T follicular helper cell (primary cell): ENCODE results near the gene DCUN1D4.

Source experiments
- DNase-seq: peaks from one replicate; pipeline ENCODE4 v3.0.0-alpha.2; 2020; ENCODE audit warnings: low read depth
- total RNA-seq, 2 experiments: gene quantifications; one replicate each; lab custom pipeline; 2026; lab: John Stamatoyannopoulos, UW

The DCUN1D4 gene
- total RNA-seq: 29.6 to 41.9 reads per million in 2 experiments

DNA sequence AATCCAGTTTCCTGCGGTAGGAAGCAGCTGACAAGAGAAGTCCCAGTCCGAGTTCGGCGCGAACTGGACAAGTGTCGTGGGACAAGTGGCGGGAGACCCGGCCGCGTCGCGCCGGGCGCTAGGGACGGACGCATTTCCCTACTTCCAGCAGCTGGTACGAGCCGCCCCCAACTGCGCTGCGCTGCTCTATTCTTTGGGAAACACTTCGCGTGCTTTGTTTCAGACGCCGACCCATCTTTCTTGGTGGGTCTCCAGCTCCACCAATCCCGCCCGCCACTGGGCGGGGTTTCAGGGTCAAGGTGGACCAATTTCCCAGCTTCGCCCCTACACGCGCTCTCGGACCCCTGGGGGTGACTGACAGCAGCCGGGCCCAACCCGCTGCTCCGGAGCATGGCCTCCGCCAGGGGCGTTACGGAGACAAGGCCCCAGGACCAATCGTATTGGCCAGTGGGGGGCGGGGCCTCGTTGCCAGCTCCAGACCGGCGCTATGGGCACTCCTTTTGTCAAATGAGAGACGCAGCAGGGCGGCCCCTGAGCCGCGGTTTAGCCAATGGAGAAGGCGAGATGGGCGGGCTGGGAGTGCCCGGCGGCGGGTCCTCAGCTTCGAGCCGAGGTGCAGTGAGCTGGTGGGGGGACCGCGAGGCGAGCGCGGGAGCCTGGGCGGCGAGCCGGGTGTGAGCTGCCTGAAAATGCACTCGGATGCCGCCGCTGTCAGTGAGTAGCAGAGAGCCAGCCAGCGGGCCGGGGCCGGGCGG, at the start of gene DCUN1D4:
Gene DCUN1D4 (plus strand): TSS at position 600 of the 755 bp plus-strand sequence. CDS start 90 bp downstream, at position 690.
- peak; percentile 93 for DNase-seq

DNA sequence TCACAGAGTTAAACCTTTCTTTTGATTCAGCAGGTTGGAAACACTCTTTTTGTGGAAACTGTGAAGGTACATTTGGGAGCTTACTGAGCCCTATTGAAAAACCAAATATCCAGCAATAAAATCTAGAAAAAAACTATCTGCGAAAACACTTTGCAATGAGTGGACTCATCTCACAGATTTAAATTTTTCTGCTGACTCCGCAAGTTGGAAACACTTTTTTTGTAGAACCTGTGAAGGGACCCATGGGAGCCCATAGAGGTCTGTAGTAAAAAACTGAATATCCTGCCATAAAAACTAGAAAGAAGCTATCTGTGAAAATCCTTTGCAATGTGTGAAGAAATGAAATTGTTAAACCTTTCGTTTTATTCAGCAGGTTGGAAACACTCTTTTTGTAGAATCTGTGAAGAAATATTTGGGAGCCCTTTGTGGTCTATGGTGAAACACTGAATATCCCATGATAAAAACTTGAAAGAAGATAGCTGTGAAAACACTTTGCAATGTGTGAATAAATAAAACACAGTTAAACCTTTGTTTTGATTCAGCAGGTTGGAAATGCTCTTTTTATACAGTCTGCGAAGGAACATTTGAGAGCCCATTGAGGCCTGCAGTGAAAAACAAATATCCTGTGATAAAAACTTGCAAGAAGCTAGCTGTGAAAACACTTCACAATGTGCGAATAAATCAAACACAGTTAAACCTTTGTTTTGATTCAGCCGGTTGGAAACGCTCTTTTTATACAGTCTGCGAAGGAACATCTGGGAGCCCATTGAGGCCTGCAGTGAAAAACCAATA, 22.3 kb upstream of the DCUN1D4 start:
- DNase-seq: no peak

DNA sequence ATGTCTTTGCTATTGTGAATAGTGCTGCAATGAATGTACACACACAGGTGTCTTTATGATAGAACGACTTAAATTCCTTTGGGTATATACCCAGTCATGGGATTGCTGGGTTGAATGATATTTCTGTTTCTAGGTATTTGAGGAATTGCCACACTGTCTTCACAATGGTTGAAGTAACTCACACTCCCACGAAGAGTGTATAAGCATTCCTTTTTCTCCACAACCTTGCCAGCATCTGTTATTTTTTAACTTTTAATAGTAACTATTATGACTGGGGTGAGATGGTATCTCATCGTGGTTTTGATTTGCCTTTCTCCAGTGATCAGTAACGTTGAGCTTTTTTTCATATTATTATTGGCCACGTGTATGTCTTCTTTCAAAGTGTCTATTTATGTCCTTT, 17.6 kb upstream of the DCUN1D4 start:
- no peak for DNase-seq

DNA sequence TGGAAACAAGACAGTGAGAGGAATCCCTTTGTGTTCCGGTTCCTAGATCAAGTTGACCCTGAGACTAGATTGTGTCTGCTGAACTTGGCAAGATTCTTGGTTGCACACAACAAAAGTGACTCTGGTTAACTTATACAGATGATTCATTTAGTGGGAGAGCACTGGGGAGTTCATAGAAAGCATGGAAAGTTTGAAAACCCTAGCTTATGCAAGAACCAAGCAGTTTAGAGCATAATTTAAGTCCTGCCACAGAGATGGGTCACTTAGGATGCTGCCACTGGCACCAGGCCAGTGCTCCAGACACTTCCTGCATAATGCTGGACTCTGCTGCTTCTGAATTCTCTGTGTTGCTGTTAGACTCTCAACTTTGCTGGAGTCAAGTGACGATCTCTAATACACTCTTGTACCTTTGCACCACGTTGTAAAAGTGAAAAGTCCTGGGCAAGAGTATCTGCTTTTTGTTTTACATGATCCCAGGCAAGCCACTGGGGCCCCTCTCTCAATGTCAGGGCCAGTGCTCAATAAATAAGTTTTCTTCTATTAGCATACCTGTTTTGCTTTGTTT, 12.7 kb upstream of the DCUN1D4 start:
- DNase-seq: no peak

DNA sequence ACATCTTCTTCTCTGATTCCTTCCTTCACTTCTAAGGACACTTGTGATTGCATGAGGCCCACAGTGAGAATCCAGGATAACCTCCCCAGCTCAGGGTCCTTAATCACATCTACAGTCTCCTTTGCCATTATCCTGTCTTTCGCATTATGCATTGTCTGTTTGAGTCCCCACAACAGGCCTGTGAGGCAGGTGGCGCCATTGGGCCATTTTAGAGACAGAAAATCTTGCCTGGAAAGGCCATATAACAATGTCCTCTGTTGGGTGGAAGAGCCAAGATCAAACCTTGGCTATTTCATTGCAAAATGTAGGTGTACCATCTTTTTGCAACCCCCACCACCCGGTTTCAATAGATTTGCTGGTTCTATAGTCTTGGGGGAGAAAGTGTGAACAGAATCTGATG, 11.8 kb upstream of the DCUN1D4 start:
- DNase-seq: peak; percentile 46

DNA sequence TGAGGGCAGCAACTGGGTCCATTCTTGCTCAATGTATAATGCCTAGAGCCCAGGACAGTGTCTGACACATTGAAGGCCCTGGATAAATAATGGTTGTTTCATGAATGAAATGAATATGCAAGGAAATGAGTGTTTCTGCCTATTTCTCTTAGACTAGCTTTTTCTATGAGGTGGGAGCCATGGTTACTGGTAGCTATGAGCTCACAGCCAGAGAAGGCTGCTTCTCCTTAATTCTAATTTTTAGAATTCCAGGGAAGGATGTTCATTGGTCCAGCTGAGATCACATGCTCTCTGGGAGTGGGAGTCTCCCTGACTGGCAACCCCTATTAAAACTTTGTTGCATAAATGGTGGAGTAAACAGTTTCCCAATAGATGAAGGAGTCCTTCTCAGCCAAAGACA, 9.7 kb upstream of the DCUN1D4 start:
- no peak for DNase-seq

DNA sequence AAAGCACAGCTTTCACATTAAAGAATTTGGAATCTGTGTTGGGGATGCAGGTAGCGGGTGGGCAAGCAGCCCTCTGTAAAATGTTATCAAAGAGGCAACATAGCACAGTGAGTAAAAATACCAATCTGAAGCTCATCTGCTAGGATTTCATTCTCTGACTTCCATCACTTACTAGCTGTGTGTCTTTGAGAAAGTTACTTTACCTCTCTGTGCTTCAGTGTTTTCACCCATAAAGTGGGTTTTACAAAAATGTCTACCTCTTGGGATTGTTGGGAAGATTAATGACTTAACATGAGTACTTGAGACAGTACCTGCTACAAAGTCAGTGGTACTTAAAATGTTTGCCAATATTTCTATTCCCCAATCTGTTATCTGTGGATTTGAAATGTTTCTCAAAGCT, 7.9 kb upstream of the DCUN1D4 start:
- no peak for DNase-seq

DNA sequence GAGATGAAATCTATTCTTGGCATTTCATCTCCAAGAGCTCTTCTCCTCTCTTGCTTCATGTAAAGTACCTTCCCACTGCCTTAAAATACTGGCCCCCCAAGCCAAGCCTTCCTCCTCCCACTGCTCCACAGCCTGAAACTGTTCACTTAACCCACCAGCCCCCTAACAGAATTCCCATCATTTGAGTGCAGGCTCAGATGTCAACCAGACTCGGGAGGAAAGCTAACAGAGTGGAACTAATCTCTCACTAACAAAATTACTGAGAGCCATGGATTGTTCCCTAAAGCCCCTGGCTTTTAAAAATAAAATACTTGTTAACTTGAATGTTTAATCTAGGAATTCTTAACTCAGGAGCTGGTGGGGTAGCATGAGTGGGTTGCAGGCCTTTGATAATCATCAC, 7.1 kb upstream of the DCUN1D4 start:
- DNase-seq: no peak

DNA sequence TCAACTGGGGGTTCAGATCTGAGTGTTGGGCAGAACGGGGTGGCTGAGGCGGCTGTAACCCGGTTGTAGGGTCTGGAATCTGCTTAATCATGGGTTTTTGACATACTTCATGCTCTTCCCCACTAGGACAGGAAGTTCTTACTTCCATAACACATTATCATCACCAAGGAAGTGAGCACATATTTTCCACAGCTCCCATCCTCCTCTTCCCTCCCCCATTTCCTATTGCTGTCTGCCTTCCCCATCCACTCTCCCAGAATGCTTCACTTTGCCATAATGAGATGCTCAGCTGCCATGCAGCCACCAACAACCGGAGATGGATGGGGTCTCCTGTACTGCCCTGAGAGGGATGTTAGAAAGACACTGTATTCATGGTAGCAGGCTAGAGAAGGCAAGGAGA, 6.4 kb upstream of the DCUN1D4 start:
- DNase-seq: no peak

DNA sequence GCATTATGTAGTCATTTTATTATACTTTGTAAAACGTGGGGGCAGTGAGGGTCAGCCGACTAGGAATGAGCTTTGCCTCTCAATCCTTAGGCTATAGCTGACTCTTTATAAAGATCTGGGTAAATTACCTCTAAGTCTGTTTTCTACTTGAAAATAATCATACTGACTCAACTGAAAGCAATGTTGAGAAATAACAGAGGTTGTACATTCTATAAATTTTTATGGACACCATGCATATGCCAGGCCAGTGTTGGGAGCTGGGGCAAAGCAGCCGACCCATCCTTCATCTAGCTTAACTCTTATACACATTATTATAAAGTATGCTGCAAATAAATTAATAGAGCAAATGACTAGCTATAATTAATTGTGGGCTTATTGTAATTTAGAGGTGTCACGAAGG, 2.2 kb upstream of the DCUN1D4 start:
- DNase-seq: no peak

DNA sequence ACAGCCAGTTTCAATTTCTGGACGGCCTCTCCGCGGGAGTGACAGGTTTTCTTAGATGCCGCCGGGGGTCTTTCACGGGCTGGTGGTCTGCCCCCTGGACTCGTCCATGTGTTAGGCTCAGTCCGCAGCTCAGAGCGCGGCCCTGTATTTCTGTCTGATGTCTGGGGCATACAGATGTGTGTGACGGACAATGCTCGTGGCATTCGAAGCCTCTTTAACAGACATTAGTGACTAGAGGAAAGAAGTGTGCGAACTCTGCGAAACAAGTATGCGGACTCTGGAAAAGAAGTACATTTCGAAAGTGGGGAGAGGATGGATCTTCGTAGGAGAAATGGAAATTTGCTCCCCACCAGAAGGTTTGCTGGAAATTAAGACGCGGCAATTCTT, 793 bp upstream of the DCUN1D4 start:
- no peak for DNase-seq

DNA sequence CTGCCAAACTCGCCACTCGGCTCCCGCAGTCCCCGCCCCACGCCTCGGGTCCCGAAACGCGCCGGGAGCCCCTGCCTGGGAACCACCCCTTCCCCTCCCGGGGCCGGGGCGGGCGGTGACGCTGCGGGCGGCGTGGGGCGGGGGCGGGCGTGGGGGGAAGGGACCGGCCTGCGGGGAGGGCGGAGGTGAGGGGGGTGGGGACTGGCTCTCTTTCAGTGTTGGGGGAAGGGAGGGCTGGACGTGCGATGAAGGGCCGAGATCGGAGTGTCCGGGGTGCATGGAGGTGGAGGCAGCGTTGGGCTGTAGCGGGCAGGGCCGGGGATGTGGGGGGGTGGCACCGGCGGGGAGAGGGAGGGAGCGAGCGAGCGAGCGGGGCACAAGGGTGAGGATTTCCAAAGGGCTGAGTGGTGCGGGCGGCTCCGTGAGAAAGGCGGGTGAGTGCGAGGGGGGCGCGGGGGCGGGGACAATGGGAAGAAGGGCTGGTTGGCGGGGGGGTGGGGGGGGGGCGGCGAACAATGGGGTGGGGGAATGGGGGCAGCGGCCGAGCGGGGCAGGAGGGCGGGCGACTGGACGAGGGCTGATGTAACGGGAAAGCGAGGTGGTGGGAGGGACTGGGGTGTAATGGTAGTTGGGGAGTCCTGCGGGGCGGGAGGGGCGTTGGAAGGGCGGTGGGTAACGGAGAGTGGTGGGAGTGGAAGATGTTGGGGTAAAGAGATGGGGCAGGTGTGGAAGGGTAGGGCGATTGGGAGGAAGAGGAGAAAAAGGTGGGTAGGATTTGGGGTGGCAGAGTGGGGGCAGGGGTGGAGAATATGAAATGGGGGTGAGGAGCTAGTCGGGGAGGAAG, 578 bp downstream of the DCUN1D4 start:
- peak; percentile 53 for DNase-seq

DNA sequence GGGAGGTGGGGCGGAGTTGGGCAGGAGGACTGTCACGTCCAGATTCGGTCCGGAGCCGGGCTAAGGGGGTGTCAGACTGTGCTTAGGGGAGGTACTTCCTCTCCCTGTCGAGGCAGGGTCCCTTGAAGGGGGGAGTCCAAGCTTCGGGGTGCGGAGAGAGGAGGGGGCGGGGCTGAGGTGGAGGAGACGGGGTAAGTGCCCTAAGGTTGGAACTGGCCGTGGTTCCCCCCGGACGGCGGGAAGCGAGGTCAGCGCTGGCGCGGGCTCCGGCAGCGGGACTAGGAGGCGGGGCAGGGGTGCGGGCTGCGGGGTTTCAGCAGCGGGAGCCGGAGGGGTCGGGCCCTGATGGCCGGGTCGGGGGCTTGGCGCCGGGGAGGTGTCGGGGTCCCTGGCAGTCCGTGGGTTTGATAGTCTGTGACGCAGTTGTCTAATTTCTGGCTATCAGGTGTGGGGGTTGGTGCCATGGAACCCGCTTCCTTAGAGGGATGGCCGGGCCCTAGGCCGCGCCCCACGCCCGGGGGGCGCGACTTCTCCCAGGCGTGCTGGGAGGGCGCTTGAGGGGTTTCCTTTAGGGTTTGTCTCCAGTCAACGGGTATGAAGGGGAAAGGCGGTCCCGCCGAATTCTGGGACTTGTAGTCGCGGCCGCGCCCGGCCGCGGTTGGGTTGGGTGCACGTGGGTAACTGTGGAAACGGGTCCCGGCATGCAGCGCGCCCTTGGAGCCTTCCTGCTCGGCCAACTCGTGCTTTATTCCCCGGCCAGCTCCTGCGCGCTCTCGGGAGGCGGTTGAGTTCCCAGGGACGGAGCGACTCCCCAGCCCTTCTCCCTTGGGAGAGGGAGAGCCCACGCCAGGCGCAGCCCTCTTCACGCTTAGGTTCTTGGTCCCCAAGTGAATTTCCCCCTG, 1.5 kb downstream of the DCUN1D4 start:
- DNase-seq: peak; percentile 74

DNA sequence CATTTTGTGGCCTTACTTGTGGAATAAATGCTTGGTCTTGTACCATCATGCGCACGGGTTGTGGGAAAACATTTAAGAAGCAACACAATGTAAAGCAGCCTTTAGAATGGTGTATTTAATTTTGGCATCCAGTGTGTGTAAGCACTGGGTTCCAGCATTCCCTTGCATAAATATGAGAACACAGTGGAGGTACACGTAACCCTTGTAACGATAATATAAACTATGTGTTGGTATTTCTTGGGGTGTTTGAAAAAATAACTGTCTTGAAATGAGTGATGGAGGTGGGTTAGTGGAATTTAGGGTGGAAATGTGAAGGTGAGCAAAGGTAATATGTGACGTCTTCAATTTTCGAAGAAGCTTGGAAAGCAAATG, 2.1 kb downstream of the DCUN1D4 start:
- no peak for DNase-seq

DNA sequence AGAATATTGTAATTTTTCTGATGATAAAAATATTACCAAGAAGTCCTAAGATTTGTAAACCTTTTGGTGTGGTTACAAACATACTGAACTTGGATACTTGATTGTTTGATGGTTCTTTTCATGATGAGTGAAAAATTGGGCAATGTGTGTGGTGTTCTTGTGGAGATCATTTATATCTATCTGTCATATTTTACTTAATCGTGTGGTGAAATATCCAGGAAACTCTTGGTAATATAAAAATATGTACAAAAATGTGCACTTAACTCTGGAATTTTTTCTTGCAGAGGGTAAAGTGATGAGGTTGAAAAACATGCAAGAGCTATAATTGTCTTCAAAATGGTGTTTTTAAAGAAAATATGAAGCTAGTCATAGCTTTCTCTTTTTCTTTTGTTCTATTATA, 2.8 kb downstream of the DCUN1D4 start:
- no peak for DNase-seq

DNA sequence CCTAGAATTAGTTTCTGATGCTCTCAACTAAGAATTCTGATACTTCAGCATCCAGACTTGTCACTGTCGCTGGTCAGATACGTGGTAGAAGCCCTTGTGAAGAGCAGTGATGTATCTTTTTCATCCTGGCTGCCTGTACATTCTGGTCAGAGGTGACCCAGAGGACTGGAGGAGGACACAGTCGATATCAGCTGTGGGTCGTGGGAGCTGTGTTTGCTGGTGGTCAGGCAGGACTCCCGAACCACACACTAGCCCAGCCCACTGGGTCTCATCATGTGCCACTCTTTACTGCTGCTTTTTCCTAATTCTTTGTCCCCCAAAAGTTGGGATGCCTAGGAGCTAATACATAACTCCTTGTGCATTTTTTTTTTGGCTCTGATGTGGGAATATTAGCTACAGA, 6.5 kb downstream of the DCUN1D4 start:
- DNase-seq: no peak

DNA sequence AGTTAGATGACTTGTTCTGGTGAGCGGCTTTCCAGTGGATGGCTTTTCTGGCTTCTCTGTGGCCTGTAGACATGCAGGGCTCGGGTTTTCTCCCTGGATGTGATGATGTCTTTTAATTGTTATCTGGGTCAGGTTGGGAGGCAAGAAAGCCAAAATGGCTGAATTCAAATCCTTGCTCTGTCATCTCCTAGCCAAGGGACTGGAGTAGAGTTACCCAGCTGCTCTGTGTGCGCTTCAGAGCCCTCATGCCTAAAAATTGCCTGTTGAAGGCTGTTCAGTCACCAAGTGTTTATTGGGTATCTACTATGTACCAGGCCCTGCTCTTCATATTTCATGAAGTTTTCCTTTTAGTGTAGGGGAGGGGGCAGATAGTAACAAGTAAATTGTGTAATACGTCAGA, 7.3 kb downstream of the DCUN1D4 start:
- DNase-seq: no peak

DNA sequence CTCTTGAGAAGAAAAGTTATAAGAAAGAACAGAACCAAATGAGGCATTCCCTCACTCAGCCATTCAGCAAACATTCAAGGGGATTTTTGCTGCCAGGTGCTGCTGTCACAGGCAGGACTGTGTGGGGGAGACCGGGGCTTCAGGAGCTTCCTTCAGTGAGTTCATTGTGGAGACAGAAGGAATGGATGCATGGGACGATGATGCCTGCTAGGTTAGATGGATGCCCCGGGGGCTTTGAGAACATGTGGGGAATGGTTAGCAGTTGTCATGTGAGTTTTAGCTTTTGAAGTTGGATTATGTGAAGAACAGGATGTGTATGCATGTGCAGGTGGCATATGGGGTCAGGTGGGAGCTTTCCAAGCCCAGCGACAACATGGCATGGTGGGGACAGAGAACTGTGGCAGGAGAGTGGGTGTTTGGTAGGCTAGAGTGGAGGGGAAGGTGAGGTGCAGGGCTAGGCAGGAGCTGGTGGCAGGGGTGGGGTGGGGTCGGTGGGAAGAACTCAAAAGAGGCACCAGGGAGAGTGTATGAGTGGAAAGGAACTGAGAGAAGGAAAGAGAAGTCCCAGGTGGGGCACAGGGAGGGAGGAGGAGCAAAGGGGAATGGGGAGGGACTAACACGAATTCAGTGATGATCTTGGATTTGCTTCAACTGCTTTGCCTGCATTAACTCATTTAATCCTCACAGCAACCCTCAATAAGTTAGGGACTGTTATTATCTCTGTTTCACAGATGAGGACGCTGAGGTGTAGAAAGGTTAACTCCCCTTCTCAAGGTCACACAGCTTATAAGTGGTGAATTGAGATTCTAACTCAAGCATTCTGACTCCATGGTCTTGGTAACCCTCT, 8.4 kb downstream of the DCUN1D4 start:
- DNase-seq: no peak

DNA sequence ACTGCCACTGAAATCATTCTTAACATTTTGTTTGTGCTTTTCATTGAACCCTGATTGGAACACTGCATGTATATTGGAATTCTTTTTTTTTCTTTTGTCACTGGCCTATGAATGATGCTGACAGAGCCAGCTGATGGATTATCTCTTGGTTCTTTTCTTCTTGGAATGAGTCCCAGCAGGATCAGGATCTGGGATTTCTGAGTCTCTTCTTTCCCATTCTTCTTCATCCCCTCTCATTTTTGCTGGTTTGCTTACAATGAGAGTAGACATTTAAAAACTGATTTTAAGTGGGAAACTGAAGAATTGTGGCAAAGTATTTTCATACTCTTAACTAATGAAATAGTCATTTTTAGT, 9.0 kb downstream of the DCUN1D4 start:
- no peak for DNase-seq

DNA sequence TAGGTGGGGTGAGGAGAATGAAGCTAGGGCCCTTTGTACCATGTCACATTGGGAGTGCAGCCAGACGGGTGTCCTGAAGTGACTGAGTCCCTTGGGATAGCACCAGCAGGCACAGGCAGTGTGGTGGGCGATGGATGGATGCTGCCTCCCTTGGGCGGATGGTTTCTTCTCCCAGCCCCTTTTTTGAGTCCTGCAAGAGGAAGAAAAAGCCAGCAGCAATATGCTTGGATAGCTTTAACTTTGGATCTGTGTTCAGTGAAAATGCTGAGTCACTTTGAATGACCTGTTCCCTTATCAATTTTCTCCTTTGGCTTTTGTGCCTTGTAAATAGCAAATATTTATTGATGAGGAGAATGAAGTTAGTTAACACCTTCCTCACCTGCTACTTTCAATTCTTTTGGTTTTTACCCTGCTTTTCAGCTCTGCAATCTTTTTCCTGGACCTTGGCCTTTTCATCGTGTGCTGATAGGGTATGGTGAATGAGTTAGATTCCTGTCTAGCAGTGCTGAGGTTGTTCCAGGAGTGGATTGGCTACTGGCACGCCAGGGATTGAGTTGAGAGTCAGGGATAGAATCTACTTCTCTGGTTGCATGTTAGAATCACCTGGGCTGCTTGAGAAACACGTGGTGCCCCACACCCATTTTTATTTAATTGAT, 10.2 kb downstream of the DCUN1D4 start:
- no peak for DNase-seq
